CD4-positive, CD25-positive, alpha-beta regulatory T cell (primary cell): Measurements from ENCODE around the gene EPG5. TPM values are rescaled to one million over a fixed set of nuclear protein-coding genes. Genes with fewer than 3 reads are reported as not detected.
"Not testable (repeated sequence)": the region's sequence is repeated elsewhere in the genome, so short reads cannot be mapped to it uniquely, and the experiment has no call there.

Experiments
- ATAC-seq, 2 donors: fragments of 150-1000 bp; cut with Tn5 transposase; one replicate each; pipeline ENCODE4 v1.10.0; 2021; ENCODE audit warnings: low read depth in 2 of 2, moderate number of reproducible peaks in 2 of 2, moderate library complexity in 1 of 2
- DNase-seq, 3 donors: peaks; one replicate each; pipeline versions ENCODE4 v3.0.0 to v3.0.0-alpha.2; 2012 to 2022; ENCODE audit warnings: mixed read lengths in 1 of 3
- H3K27ac ChIP-seq: one replicate; pipeline ENCODE4 v1.7.0; 2013; ENCODE audit warnings: mild to moderate bottlenecking, low read length; ENCODE audit not compliant: insufficient read depth, poor library complexity, severe bottlenecking
- H3K27me3 ChIP-seq: one replicate; pipeline ENCODE4 v1.7.0; 2013; ENCODE audit warnings: low read length; ENCODE audit not compliant: control insufficient read depth, insufficient read depth
- H3K36me3 ChIP-seq: one replicate; pipeline ENCODE4 v1.7.0; 2013; ENCODE audit warnings: mild to moderate bottlenecking, low read length, moderate library complexity; ENCODE audit not compliant: control insufficient read depth, insufficient read depth
- H3K4me1 ChIP-seq: 2 replicates; pipeline ENCODE4 v1.7.0; 2013; ENCODE audit warnings: mild to moderate bottlenecking, low read length; ENCODE audit not compliant: insufficient read depth, control insufficient read depth, poor library complexity, severe bottlenecking
- H3K4me3 ChIP-seq: one replicate; pipeline ENCODE4 v1.7.0; 2013; ENCODE audit warnings: low read depth, mild to moderate bottlenecking, low read length, moderate library complexity
- H3K9me3 ChIP-seq, 2 experiments: 1 replicate in 1 of 2; 2 replicates in 1 of 2; pipeline ENCODE4 v1.7.0; 2013; ENCODE audit warnings: low read length in 2 of 2, mild to moderate bottlenecking in 1 of 2, moderate library complexity in 1 of 2; ENCODE audit not compliant: control insufficient read depth in 2 of 2
- H3K27ac Mint-ChIP-seq, 3 donors: one replicate each; pipeline ENCODE4 v1.8.0; 2020 to 2022; ENCODE audit warnings: mild to moderate bottlenecking in 3 of 3, mixed read lengths in 3 of 3, moderate library complexity in 2 of 3
- H3K27me3 Mint-ChIP-seq: one replicate; pipeline ENCODE4 v1.8.0; 2022; ENCODE audit warnings: mild to moderate bottlenecking, mixed read lengths
- H3K36me3 Mint-ChIP-seq: one replicate; pipeline ENCODE4 v1.8.0; 2020; ENCODE audit warnings: mixed read lengths
- H3K4me1 Mint-ChIP-seq, 4 donors: one replicate each; pipeline ENCODE4 v1.8.0; 2020 to 2022; ENCODE audit warnings: mixed read lengths in 4 of 4, mild to moderate bottlenecking in 1 of 4
- H3K4me3 Mint-ChIP-seq, 4 donors: one replicate each; pipeline ENCODE4 v1.8.0; 2020 to 2022; ENCODE audit warnings: mild to moderate bottlenecking in 4 of 4, mixed read lengths in 4 of 4, moderate library complexity in 3 of 4
- H3K9me3 Mint-ChIP-seq, 7 donors: one replicate each; pipeline ENCODE4 v1.8.0; 2020 to 2022; ENCODE audit warnings: mixed read lengths in 7 of 7, mild to moderate bottlenecking in 3 of 7, moderate library complexity in 2 of 7
- polyA plus RNA-seq, 4 donors: library from polyadenylated mRNA; unstranded; fragments of 300-500 nt; fragmentation: Illumina TruSeq; gene quantifications; one replicate each; pipeline ENCODE4 v1.2.3, GENCODE V29; 2021
- total RNA-seq: library from RNA; stranded (reverse); gene quantifications from one replicate; pipeline ENCODE4 v1.2.3, GENCODE V29; 2022

Gene EPG5
- total and polyA plus RNA-seq, 5 donors from 2014 or later: 4.1 to 49.8 (median 5.8) TPM

- Histone ChIP-seq H3K4me3 (no peak overlapping the region), H3K27ac (no peak overlapping the region), H3K4me1 (peaks cover 34% of the 10 kb centered on the region), H3K27me3 (no peaks in the 10 kb centered on the region), H3K36me3 (peaks cover 4% of the 10 kb centered on the region), H3K9me3 (no peaks in the 10 kb centered on the region)
- ATAC-seq (no peak), DNase-seq (no peak)
- no peaks in the 10 kb centered on the region for H3K9me3 Mint-ChIP-seq
- peaks cover 17% of the 10 kb centered on the region for H3K36me3 Mint-ChIP-seq
- no peak overlapping the region for H3K4me3 Mint-ChIP-seq
- H3K4me1 Mint-ChIP-seq: peaks cover 17 to 41% (median 26%) of the 10 kb centered on the region in 4 donors
- peaks cover 5% of the 10 kb centered on the region for H3K27me3 Mint-ChIP-seq
- peak overlapping the region in 2 of 3 donors; percentile 71 to 79 for H3K27ac Mint-ChIP-seq
Observed at GRCh38 chr18:45995461-45995860, 28.3 kb upstream of the EPG5 start.

- Histone ChIP-seq H3K4me3 (no peak overlapping the region), H3K27me3 (no peaks in the 10 kb centered on the region), H3K36me3 (peaks cover 4% of the 10 kb centered on the region), H3K9me3 (no peaks in the 10 kb centered on the region), H3K4me1 (peaks cover 18% of the 10 kb centered on the region), H3K27ac (no peak overlapping the region)
- peaks cover 6 to 22% (median 13%) of the 10 kb centered on the region in 4 donors for H3K4me1 Mint-ChIP-seq
- H3K9me3 Mint-ChIP-seq: peaks cover 0 to 3% (median 0%) of the 10 kb centered on the region in 7 donors
- no peak for ATAC-seq
- peaks cover 32% of the 10 kb centered on the region for H3K36me3 Mint-ChIP-seq
- peaks cover 5% of the 10 kb centered on the region for H3K27me3 Mint-ChIP-seq
- H3K27ac Mint-ChIP-seq: no peak overlapping the region
- no peak overlapping the region for H3K4me3 Mint-ChIP-seq
- no peak for DNase-seq
Observed at GRCh38 chr18:45993438-45993837, 26.3 kb upstream of the EPG5 start.

- not testable (repeated sequence) for H3K4me3 ChIP-seq, DNase-seq, H3K36me3 ChIP-seq, ATAC-seq, H3K27me3 ChIP-seq, H3K27ac Mint-ChIP-seq, H3K4me1 ChIP-seq, H3K27me3 Mint-ChIP-seq, H3K27ac ChIP-seq, H3K4me3 Mint-ChIP-seq, H3K9me3 ChIP-seq, H3K9me3 Mint-ChIP-seq
- Mint-ChIP-seq H3K36me3 (peaks cover 41% of the 10 kb centered on the region), H3K4me1 (peaks cover 0 to 13% (median 5%) of the 10 kb centered on the region in 4 donors)
Observed at GRCh38 chr18:45992527-45992926, 25.4 kb upstream of the EPG5 start.

GRCh38 chr18:45991788-45992187 is 24.7 kb upstream of the EPG5 start:
- no peak overlapping the region for H3K4me3 Mint-ChIP-seq
- H3K4me1 Mint-ChIP-seq: peaks cover 0 to 10% (median 4%) of the 10 kb centered on the region in 4 donors
- ATAC-seq (no peak), DNase-seq (no peak)
- H3K36me3 Mint-ChIP-seq: peaks cover 41% of the 10 kb centered on the region
- peaks cover 4% of the 10 kb centered on the region for H3K36me3 ChIP-seq
- H3K27me3 ChIP-seq: no peaks in the 10 kb centered on the region
- peaks cover 0 to 3% (median 0%) of the 10 kb centered on the region in 7 donors for H3K9me3 Mint-ChIP-seq
- H3K27me3 Mint-ChIP-seq: peaks cover 5% of the 10 kb centered on the region
- no peak overlapping the region for H3K27ac ChIP-seq
- H3K4me1 ChIP-seq: peaks cover 4% of the 10 kb centered on the region
- no peak overlapping the region for H3K4me3 ChIP-seq
- H3K9me3 ChIP-seq: no peaks in the 10 kb centered on the region
- H3K27ac Mint-ChIP-seq: no peak overlapping the region

GRCh38 chr18:45984546-45985235 is 17.6 kb upstream of the EPG5 start:
- Histone ChIP-seq H3K9me3 (no peaks in the 10 kb centered on the region), H3K4me3 (no peak overlapping the region), H3K27ac (no peak overlapping the region), H3K4me1 (no peaks in the 10 kb centered on the region), H3K36me3 (no peaks in the 10 kb centered on the region), H3K27me3 (no peaks in the 10 kb centered on the region)
- Mint-ChIP-seq H3K27me3 (peaks cover 4% of the 10 kb centered on the region), H3K27ac (no peak overlapping the region), H3K4me3 (no peak overlapping the region), H3K9me3 (peaks cover 0 to 1% (median 0%) of the 10 kb centered on the region in 7 donors), H3K4me1 (no peaks in the 10 kb centered on the region), H3K36me3 (peaks cover 26% of the 10 kb centered on the region)
- no peak for DNase-seq
- ATAC-seq: no peak

GRCh38 chr18:45981821-45982220 is 14.7 kb upstream of the EPG5 start:
- H3K9me3 ChIP-seq: no peaks in the 10 kb centered on the region
- no peaks in the 10 kb centered on the region for H3K4me1 Mint-ChIP-seq
- H3K4me1 ChIP-seq: no peaks in the 10 kb centered on the region
- no peaks in the 10 kb centered on the region for H3K36me3 ChIP-seq
- peak overlapping the region in 2 of 3 donors; percentile 43 to 48 for H3K27ac Mint-ChIP-seq
- DNase-seq: no peak
- H3K4me3 ChIP-seq: no peak overlapping the region
- H3K27me3 Mint-ChIP-seq: peaks cover 4% of the 10 kb centered on the region
- H3K27me3 ChIP-seq: no peaks in the 10 kb centered on the region
- ATAC-seq: no peak
- no peaks in the 10 kb centered on the region for H3K9me3 Mint-ChIP-seq
- no peak overlapping the region for H3K4me3 Mint-ChIP-seq
- H3K27ac ChIP-seq: no peak overlapping the region
- peaks cover 5% of the 10 kb centered on the region for H3K36me3 Mint-ChIP-seq

- H3K9me3 ChIP-seq: no peaks in the 10 kb centered on the region
- H3K27me3 ChIP-seq: no peaks in the 10 kb centered on the region
- DNase-seq: no peak
- peaks cover 4% of the 10 kb centered on the region for H3K27me3 Mint-ChIP-seq
- no peaks in the 10 kb centered on the region for H3K9me3 Mint-ChIP-seq
- no peak overlapping the region for H3K4me3 Mint-ChIP-seq
- peaks cover 5% of the 10 kb centered on the region for H3K36me3 Mint-ChIP-seq
- H3K4me1 Mint-ChIP-seq: peaks cover 0 to 5% (median 0%) of the 10 kb centered on the region in 4 donors
- H3K36me3 ChIP-seq: no peaks in the 10 kb centered on the region
- no peak overlapping the region for H3K27ac ChIP-seq
- no peak for ATAC-seq
- no peak overlapping the region for H3K4me3 ChIP-seq
- H3K4me1 ChIP-seq: no peaks in the 10 kb centered on the region
- H3K27ac Mint-ChIP-seq: no peak overlapping the region
Observed at GRCh38 chr18:45980229-45980628, 13.1 kb upstream of the EPG5 start.

GRCh38 chr18:45978084-45978483 is 11.0 kb upstream of the EPG5 start:
- Histone ChIP-seq H3K27me3 (no peaks in the 10 kb centered on the region), H3K27ac (no peak overlapping the region), H3K4me1 (peaks cover 6% of the 10 kb centered on the region), H3K36me3 (no peaks in the 10 kb centered on the region), H3K4me3 (no peak overlapping the region), H3K9me3 (no peaks in the 10 kb centered on the region)
- ATAC-seq: no peak
- Mint-ChIP-seq H3K27me3 (peaks cover 4% of the 10 kb centered on the region), H3K4me3 (no peak overlapping the region), H3K36me3 (peaks cover 2% of the 10 kb centered on the region), H3K27ac (no peak overlapping the region), H3K9me3 (no peaks in the 10 kb centered on the region), H3K4me1 (peaks cover 5 to 15% (median 6%) of the 10 kb centered on the region in 4 donors)
- DNase-seq: no peak
